ENCODE results near the gene GFRA1.

- TF ChIP-seq EZH2 (IDR thresholded peaks at IDR 0.05; ENCODE audit: borderline replicate concordance, insufficient read depth, low read depth, low read length, poor library complexity, severe bottlenecking), result no peak
- TF ChIP-seq CTCF (IDR thresholded peaks at IDR 0.05), result no peak
These were observed 43.5 kb upstream of the GFRA1 start for GRCh38 chr10:116316503-116316902.

Measured in B cell (primary cell).